ENCODE measurements around the gene MB. TPM values are rescaled to one million over a fixed set of nuclear protein-coding genes. Genes with fewer than 3 reads are reported as not detected.

The MB gene
- total RNA-seq, 3 donors from 2014 or later, result 2.1 to 17.2 (median 13.4) TPM

GRCh38 chr22:35598396-35598710 is 18.8 kb downstream of the MB start:
- Histone ChIP-seq H3K9me3 (no peaks in the 10 kb centered on the region), H3K4me1 (ENCODE audit: low read depth) (no peaks in the 10 kb centered on the region), H3K36me3 (ENCODE audit: low read depth) (no peaks in the 10 kb centered on the region), H3K4me3 (no peak overlapping the region)
- ATAC-seq, result no peak
- no peak for DNase-seq
- intact Hi-C loops (cut with DNase I, micrococcal nuclease), result no loop called here
- TF ChIP-seq CTCF (IDR thresholded peaks at IDR 0.05), result no peak

- Histone ChIP-seq H3K9me3 (no peaks in the 10 kb centered on the region), H3K4me3 (no peak overlapping the region), H3K4me1 (ENCODE audit: low read depth) (no peaks in the 10 kb centered on the region), H3K36me3 (ENCODE audit: low read depth) (no peaks in the 10 kb centered on the region)
- ATAC-seq (no peak), DNase-seq (no peak)
- no peak for TF ChIP-seq CTCF (IDR thresholded peaks at IDR 0.05)
- intact Hi-C loops (cut with DNase I, micrococcal nuclease), result no loop called here
Measured at GRCh38 chr22:35597692-35598395, 19.3 kb downstream of the MB start.

- Histone ChIP-seq H3K4me3 (no peak overlapping the region), H3K36me3 (ENCODE audit: low read depth) (no peaks in the 10 kb centered on the region), H3K9me3 (no peaks in the 10 kb centered on the region), H3K4me1 (ENCODE audit: low read depth) (no peaks in the 10 kb centered on the region)
- no peak for DNase-seq
- intact Hi-C loops (cut with DNase I, micrococcal nuclease), result no loop called here
- ATAC-seq, result no peak
- no peak for TF ChIP-seq CTCF (IDR thresholded peaks at IDR 0.05)
Measured at GRCh38 chr22:35596821-35597220, 20.3 kb downstream of the MB start.

GRCh38 chr22:35594686-35595085 is 22.4 kb downstream of the MB start:
- no peak for DNase-seq
- H3K4me1 ChIP-seq (ENCODE audit: low read depth), result no peaks in the 10 kb centered on the region
- intact Hi-C loops (cut with DNase I, micrococcal nuclease), result no loop called here
- no peaks in the 10 kb centered on the region for H3K9me3 ChIP-seq
- no peak overlapping the region for H3K4me3 ChIP-seq
- H3K36me3 ChIP-seq (ENCODE audit: low read depth), result no peaks in the 10 kb centered on the region
- TF ChIP-seq CTCF (IDR thresholded peaks at IDR 0.05), result no peak
- no peak for ATAC-seq

- no peak for TF ChIP-seq CTCF (IDR thresholded peaks at IDR 0.05)
- H3K4me3 ChIP-seq, result no peak overlapping the region
- no peak for DNase-seq
- intact Hi-C loops (cut with DNase I, micrococcal nuclease), result no loop called here
- ATAC-seq, result no peak
- H3K9me3 ChIP-seq, result no peaks in the 10 kb centered on the region
- no peaks in the 10 kb centered on the region for H3K4me1 ChIP-seq (ENCODE audit: low read depth)
- no peaks in the 10 kb centered on the region for H3K36me3 ChIP-seq (ENCODE audit: low read depth)
Measured at GRCh38 chr22:35593891-35594470, 23.1 kb downstream of the MB start.

Measured in mucosa of descending colon (tissue), 3 donors.